Smooth muscle cell (in vitro differentiated cells): Measurements from ENCODE around the gene ARID1B. TPM values are rescaled to one million over a fixed set of nuclear protein-coding genes. Genes with fewer than 3 reads are reported as not detected.

ENCODE experiments used
- DNase-seq: peaks from one replicate; lab custom pipeline; 2025; ENCODE audit not compliant: unreplicated experiment; lab: John Stamatoyannopoulos, UW
- H2AFZ ChIP-seq: fragments of 200-600 bp; sonication (generic); 2 replicates; pipeline ENCODE4 v1.6.0; 2016; ENCODE audit warnings: antibody characterized with exemption, low read depth, mild to moderate bottlenecking
- H3F3A ChIP-seq: fragments of 200-600 bp; sonication (generic); 2 replicates; pipeline ENCODE4 v1.6.0; 2017; ENCODE audit warnings: antibody characterized with exemption, low read depth
- H3K27ac ChIP-seq: fragments of 200-600 bp; sonication (generic); 2 replicates; pipeline ENCODE4 v1.5.1; 2016; ENCODE audit warnings: low read depth, mild to moderate bottlenecking
- H3K27me3 ChIP-seq: fragments of 200-600 bp; sonication (generic); 2 replicates; pipeline ENCODE4 v1.6.1; 2016; ENCODE audit warnings: low read depth, mild to moderate bottlenecking
- H3K36me3 ChIP-seq: fragments of 200-600 bp; sonication (generic); 2 replicates; pipeline ENCODE4 v1.5.1; 2016; ENCODE audit warnings: low read depth
- H3K4me1 ChIP-seq: fragments of 200-600 bp; sonication (generic); 2 replicates; pipeline ENCODE4 v1.5.1; 2016; ENCODE audit warnings: low read depth
- H3K4me2 ChIP-seq: fragments of 200-600 bp; sonication (generic); 2 replicates; pipeline ENCODE4 v1.6.0; 2016; ENCODE audit warnings: mild to moderate bottlenecking
- H3K4me3 ChIP-seq: fragments of 200-600 bp; sonication (generic); 2 replicates; pipeline ENCODE4 v1.5.1; 2016; ENCODE audit warnings: mild to moderate bottlenecking
- H3K79me2 ChIP-seq: fragments of 200-600 bp; sonication (generic); 2 replicates; pipeline ENCODE4 v1.6.0; 2016; ENCODE audit warnings: low read depth, mild to moderate bottlenecking
- H3K9ac ChIP-seq: fragments of 200-600 bp; sonication (generic); 2 replicates; pipeline ENCODE4 v1.6.0; 2016; ENCODE audit warnings: low read depth
- H3K9me3 ChIP-seq: fragments of 200-600 bp; sonication (generic); replicated peaks from 2 replicates; pipeline ENCODE4 v1.5.1; 2016; ENCODE audit warnings: low read depth
- H4K20me1 ChIP-seq: fragments of 200-600 bp; sonication (generic); 2 replicates; pipeline ENCODE4 v1.6.0; 2016; ENCODE audit warnings: low read depth
- CTCF ChIP-seq: fragments of 200-600 bp; sonication (generic); IDR thresholded peaks from 2 replicates; pipeline ENCODE4 v1.5.1; 2017; ENCODE audit warnings: borderline replicate concordance, mild to moderate bottlenecking, antibody characterized with exemption; ENCODE audit not compliant: insufficient read depth, poor library complexity, severe bottlenecking
- WGBS: methylation state at CpG from one replicate; pipeline ENCODE4 v1.1.7; 2016; ENCODE audit warnings: low lambda C conversion rate; 5-methylcytosine and 5-hydroxymethylcytosine counted together
- polyA plus RNA-seq: library from polyadenylated mRNA; unstranded; fragments of >200 nt; fragmentation: Nextera tagmentation; extraction: Ambion mirVana; gene quantifications from 2 replicates; pipeline ENCODE4 v1.2.1, GENCODE V29; 2016
- total RNA-seq: library from RNA; depleted of rRNA; stranded (reverse); fragments of >200 nt; gene quantifications from 2 replicates; pipeline ENCODE4 v1.2.3, GENCODE V29; 2014

ARID1B gene
- total and polyA plus RNA-seq, 2 experiments from 2014 or later: 30.1 to 65.4 TPM

DNA sequence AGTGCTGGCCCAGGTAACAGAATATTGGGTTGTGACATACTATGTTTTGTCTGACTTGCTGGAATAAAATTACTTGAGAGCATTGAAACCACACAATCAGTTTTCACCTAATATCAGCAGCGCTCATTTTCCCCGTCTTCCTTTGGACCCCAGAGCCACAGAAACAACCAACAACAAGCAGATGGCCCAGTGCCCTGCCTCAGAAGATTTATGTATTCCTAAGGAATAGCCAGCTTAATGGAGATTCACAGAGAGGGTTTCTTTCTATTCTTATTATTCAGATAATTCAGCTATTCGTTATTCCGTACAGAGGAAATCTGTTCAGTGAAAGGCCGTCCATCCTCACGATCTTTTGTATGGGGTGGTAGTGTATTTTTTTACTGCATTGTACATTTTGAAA, 391.3 kb downstream of the ARID1B start:
- WGBS: 96% methylated on average over 6 of the region's 6 CpGs

DNA sequence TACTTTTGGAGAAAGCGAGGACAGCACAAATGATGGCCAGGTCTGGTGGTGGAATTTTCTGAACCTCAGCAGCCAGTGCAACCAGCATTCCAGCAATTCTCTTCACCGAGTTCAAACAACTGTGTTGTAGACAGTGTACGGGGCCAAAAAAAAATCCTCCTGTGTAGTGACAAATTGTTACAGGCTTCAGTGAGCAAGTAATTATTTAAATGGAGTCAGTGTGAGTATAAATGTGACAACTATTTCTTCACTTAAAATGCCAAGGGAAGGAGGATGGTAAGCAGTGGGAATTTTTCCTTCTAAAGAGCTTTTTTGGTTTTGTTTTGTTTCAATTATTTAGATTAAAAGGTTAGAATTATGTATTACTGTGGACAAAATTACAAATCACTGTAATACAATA, 392.0 kb downstream of the ARID1B start:
- Histone ChIP-seq H3K36me3 (no peaks in the 10 kb centered on the region), H3K4me1 (no peaks in the 10 kb centered on the region), H4K20me1 (peaks cover 11% of the 10 kb centered on the region), H2AFZ (no peak overlapping the region), H3K9me3 (no peaks in the 10 kb centered on the region), H3K79me2 (no peaks in the 10 kb centered on the region), H3K4me2 (no peak overlapping the region), H3F3A (no peaks in the 10 kb centered on the region), H3K27ac (no peak overlapping the region), H3K9ac (no peak overlapping the region), H3K27me3 (no peaks in the 10 kb centered on the region), H3K4me3 (no peak overlapping the region)
- 83% methylated on average over 3 of the region's 3 CpGs for WGBS
- no peak for DNase-seq
- no peak for TF ChIP-seq CTCF

More for the DNA sequence above, 391.3 kb downstream of the ARID1B start:
- no peaks in the 10 kb centered on the region for H3K27me3 ChIP-seq
- H3K4me2 ChIP-seq: no peak overlapping the region
- no peak overlapping the region for H2AFZ ChIP-seq
- H3K27ac ChIP-seq: no peak overlapping the region
- DNase-seq: no peak
- no peaks in the 10 kb centered on the region for H3F3A ChIP-seq
- no peaks in the 10 kb centered on the region for H3K9me3 ChIP-seq
- H3K9ac ChIP-seq: no peak overlapping the region
- no peaks in the 10 kb centered on the region for H3K79me2 ChIP-seq
- H3K4me3 ChIP-seq: no peak overlapping the region
- no peaks in the 10 kb centered on the region for H3K4me1 ChIP-seq
- no peak for TF ChIP-seq CTCF
- H4K20me1 ChIP-seq: peaks cover 18% of the 10 kb centered on the region
- H3K36me3 ChIP-seq: no peaks in the 10 kb centered on the region

DNA sequence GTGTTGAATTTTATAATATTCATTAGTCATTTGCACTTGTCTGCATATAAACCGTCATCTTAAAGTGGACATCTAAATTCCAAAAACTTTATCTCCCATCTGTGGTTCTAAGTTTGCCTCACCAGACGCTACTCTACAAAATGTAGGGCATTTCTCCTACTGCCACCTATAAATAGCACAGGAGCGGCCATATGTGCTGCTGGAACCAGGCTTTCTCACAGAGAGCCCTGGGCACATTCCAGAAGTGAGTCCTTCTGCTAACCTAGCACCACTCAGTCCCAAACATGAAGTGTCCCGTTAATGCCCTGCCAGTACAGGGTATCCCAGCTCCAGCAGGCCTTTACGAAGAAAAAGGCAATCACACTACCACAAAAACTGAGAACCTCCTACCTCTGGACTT, 392.5 kb downstream of the ARID1B start:
- no peaks in the 10 kb centered on the region for H3F3A ChIP-seq
- H3K36me3 ChIP-seq: no peaks in the 10 kb centered on the region
- WGBS: 56% methylated on average over 5 of the region's 5 CpGs
- no peak overlapping the region for H3K4me2 ChIP-seq
- H3K9ac ChIP-seq: no peak overlapping the region
- H3K9me3 ChIP-seq: no peaks in the 10 kb centered on the region
- no peaks in the 10 kb centered on the region for H3K79me2 ChIP-seq
- H3K4me3 ChIP-seq: no peak overlapping the region
- H3K27ac ChIP-seq: no peak overlapping the region
- H4K20me1 ChIP-seq: peaks cover 11% of the 10 kb centered on the region
- no peak for TF ChIP-seq CTCF
- DNase-seq: no peak
- H2AFZ ChIP-seq: no peak overlapping the region
- H3K27me3 ChIP-seq: no peaks in the 10 kb centered on the region
- no peaks in the 10 kb centered on the region for H3K4me1 ChIP-seq

GRCh38 chr6:157170535-157170934, 393.4 kb downstream of the ARID1B start:
- H3K27me3 ChIP-seq: no peaks in the 10 kb centered on the region
- no peaks in the 10 kb centered on the region for H3K9me3 ChIP-seq
- no peaks in the 10 kb centered on the region for H3F3A ChIP-seq
- H4K20me1 ChIP-seq: peaks cover 11% of the 10 kb centered on the region
- no peak for TF ChIP-seq CTCF
- H3K4me3 ChIP-seq: no peak overlapping the region
- H2AFZ ChIP-seq: no peak overlapping the region
- H3K27ac ChIP-seq: no peak overlapping the region
- no peaks in the 10 kb centered on the region for H3K36me3 ChIP-seq
- H3K4me1 ChIP-seq: no peaks in the 10 kb centered on the region
- H3K79me2 ChIP-seq: no peaks in the 10 kb centered on the region
- H3K4me2 ChIP-seq: no peak overlapping the region
- no peak for DNase-seq
- 97% methylated on average over 9 of the region's 9 CpGs for WGBS
- H3K9ac ChIP-seq: no peak overlapping the region
